ENCODE data around the gene ELMO1. TPM values are rescaled to one million over a fixed set of nuclear protein-coding genes. Genes with fewer than 3 reads are reported as not detected.

Gene ELMO1
- total RNA-seq, 1 donor from 2014 or later = 132 TPM

DNA sequence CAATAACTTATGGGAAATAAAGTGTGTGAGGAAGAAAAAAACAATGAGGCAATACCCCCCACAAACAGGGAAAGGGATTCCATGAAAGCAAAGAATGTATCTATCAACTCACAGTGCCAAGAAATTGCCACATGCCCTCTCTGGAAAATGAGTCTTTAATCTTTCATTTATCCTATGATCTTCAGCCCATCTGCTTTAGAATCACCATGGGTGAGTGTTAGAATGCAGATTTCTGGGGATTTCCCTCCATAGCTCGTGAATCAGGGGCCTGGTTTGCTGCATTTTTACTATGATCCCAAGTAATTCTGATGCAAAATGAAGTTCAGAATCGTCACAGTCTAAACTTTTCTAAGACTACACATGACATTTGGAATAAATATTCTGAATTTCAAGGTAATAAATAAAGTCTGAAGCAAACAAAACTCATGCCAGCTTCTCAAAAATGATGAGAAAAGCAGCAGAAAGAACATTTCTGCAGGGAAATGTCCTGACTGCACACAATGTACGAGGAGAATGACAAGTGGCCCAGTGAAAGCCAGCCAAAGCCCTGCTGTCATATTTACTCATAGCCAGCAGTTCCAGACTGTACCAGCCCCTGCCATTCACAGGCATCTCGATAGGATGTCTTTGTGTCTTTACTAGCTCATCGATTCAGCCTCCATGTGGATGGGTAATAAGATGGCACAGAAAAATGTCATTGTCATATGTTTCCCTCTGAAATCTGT, 167.1 kb downstream of the ELMO1 start:
- intact Hi-C loops (cut with micrococcal nuclease) = loop anchor here (10.0 kb wide), 1 partner anchor 553 kb away; no protein-coding TSS in a partner anchor
- Mint-ChIP-seq H3K27me3 (no peaks in the 10 kb centered on the region), H3K36me3 (ENCODE audit: low read depth) (peaks cover 13% of the 10 kb centered on the region), H3K27ac (no peak overlapping the region), H3K9me3 (peaks cover 3% of the 10 kb centered on the region), H3K4me3 (no peak overlapping the region), H3K4me1 (peaks cover 40% of the 10 kb centered on the region)
- DNase-seq (no peak), ATAC-seq (ENCODE audit: low read depth) (no peak)
- ChIA-PET POLR2A (no interaction called here), CTCF (interaction anchor here (7.2 kb wide), 1 partner anchor 71 kb away, joined by 96 read pairs; no protein-coding TSS in a partner anchor)
- TF ChIP-seq CTCF (IDR thresholded peaks at IDR 0.05) = no peak

DNA sequence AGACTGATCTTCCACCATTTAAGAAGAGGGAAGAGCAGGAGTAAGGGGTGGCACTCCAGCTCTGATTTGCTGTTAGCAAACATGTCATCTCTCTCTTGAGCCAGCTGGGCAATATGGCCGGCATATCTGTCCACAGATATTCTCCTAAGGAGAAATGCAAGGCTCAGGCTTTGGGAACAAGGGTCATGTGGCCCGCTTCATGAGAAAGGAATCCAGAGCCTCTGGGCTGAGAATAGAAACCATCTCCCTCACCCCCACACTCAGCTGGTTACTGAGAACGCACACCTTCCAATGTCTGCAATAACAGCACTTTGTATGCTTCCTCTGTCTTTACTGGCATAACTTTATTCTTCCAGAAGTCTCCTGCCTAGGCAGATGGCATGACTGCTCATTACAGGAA, 171.2 kb downstream of the ELMO1 start:
- H3K36me3 Mint-ChIP-seq (ENCODE audit: low read depth) = peaks cover 31% of the 10 kb centered on the region
- no peak for DNase-seq
- peaks cover 3% of the 10 kb centered on the region for H3K9me3 Mint-ChIP-seq
- H3K27ac Mint-ChIP-seq = no peak overlapping the region
- no peak for ATAC-seq (ENCODE audit: low read depth)
- POLR2A ChIA-PET = no interaction called here
- peaks cover 21% of the 10 kb centered on the region for H3K4me1 Mint-ChIP-seq
- intact Hi-C loops (cut with micrococcal nuclease) = no loop called here
- H3K4me3 Mint-ChIP-seq = no peak overlapping the region
- no peaks in the 10 kb centered on the region for H3K27me3 Mint-ChIP-seq
- CTCF ChIA-PET = interaction anchor here (0.7 kb wide), 1 partner anchor 42 kb away, joined by 3 read pairs; no protein-coding TSS in a partner anchor
- TF ChIP-seq CTCF (IDR thresholded peaks at IDR 0.05) = no peak

DNA sequence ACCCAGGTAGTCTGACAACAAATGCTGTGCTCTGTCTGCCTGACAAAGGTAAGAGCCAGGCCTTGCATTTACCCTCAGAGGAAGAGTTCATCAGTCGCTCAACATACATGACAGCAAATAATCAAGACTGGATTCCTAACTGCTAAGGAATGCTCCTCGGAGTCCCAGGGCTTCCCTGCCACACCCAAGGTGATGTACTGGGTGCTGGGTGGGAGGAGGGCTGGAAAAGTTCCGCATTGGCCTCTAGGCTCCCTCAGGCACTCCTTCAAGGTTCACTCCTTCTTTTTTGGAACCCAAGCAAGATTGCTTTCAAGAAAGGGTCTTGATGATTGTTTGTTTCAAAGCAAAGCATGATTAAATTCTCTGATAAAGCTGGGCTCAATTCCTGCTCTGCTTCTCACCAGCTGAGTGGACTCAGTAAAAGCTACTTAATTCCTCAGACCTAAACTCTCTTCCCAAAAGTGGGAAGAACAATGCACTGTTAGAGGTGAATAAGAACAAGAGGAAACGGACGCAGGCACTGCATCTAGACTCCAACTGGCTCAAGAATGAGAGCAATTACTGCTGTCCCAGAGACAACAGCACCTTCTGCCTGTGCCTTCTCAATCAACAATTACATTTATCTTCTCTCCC, 173.5 kb downstream of the ELMO1 start:
- no peaks in the 10 kb centered on the region for H3K27me3 Mint-ChIP-seq
- peaks cover 18% of the 10 kb centered on the region for H3K4me1 Mint-ChIP-seq
- H3K36me3 Mint-ChIP-seq (ENCODE audit: low read depth) = peaks cover 44% of the 10 kb centered on the region
- ChIA-PET POLR2A (no interaction called here), CTCF (interaction anchor here (1.9 kb wide), 1 partner anchor 9 kb away, joined by 8 read pairs; no protein-coding TSS in a partner anchor)
- no peak for TF ChIP-seq CTCF (IDR thresholded peaks at IDR 0.05)
- H3K27ac Mint-ChIP-seq = no peak overlapping the region
- no peaks in the 10 kb centered on the region for H3K9me3 Mint-ChIP-seq
- no peak overlapping the region for H3K4me3 Mint-ChIP-seq
- ATAC-seq (ENCODE audit: low read depth) = no peak
- intact Hi-C loops (cut with micrococcal nuclease) = no loop called here
- no peak for DNase-seq

DNA sequence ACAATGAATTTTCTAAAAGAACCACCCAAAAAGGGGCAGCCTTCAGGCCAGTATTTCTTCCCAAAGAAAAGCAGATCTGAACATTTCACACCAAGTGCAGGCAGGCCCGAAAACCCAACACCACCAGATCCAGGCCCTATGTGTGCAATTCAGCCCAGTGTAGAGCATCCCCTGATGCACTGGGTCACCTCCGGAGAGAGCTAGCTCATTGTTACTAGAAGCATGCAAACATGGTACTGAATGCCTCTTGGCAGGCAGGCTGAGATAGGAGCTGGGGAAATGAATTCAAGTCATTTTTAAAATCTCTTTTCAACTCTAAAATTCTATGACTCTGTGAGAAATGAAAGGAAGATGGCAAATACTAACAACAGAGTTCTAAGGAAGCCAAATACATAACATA, 174.8 kb downstream of the ELMO1 start:
- TF ChIP-seq CTCF (IDR thresholded peaks at IDR 0.05) = no peak
- DNase-seq (no peak), ATAC-seq (ENCODE audit: low read depth) (no peak)
- CTCF ChIA-PET = interaction anchor here (1.2 to 1.9 kb wide), 2 partner anchors 11 to 79 kb away, joined by 4 to 8 read pairs; no protein-coding TSS in a partner anchor
- Mint-ChIP-seq H3K36me3 (ENCODE audit: low read depth) (peaks cover 49% of the 10 kb centered on the region), H3K4me3 (no peak overlapping the region), H3K9me3 (no peaks in the 10 kb centered on the region), H3K27ac (no peak overlapping the region), H3K4me1 (peaks cover 15% of the 10 kb centered on the region), H3K27me3 (no peaks in the 10 kb centered on the region)
- POLR2A ChIA-PET = no interaction called here
- intact Hi-C loops (cut with micrococcal nuclease) = no loop called here

Measured in activated B cell treated with CpG ODN at 0.5 μM for 24 hours (primary cell).